ENCODE results near the gene PPP4R4. TPM values are rescaled to one million over a fixed set of nuclear protein-coding genes. Genes with fewer than 3 reads are reported as not detected.

Gene PPP4R4
- polyA plus RNA-seq, 4 donors, result 0.03 to 0.13 TPM; not detected in 2

GRCh38 chr14:94278731-94279130 is 104.6 kb downstream of the PPP4R4 start:
- H3K4me3 ChIP-seq (ENCODE audit: low read depth in 1 of 3, low read length in 3 of 3), result no peak overlapping the region
- WGBS, 3 donors, result 61 to 71% (median 71%) methylated on average over 2 of the region's 2 CpGs

GRCh38 chr14:94282991-94283723 is 109.0 kb downstream of the PPP4R4 start:
- Histone ChIP-seq H3K27ac (ENCODE audit: low read depth in 1 of 3, low read length in 2 of 3) (no peak overlapping the region), H3K36me3 (ENCODE audit: control insufficient read depth in 3 of 3, insufficient read depth in 2 of 3, low read depth in 1 of 3, low read length in 3 of 3) (no peaks in the 10 kb centered on the region), H3K9me3 (ENCODE audit: control insufficient read depth in 2 of 2, insufficient read depth in 1 of 2, low read depth in 1 of 2, low read length in 1 of 2) (no peaks in the 10 kb centered on the region), H3K4me3 (ENCODE audit: low read depth in 1 of 3, low read length in 3 of 3) (no peak overlapping the region), H3K27me3 (ENCODE audit: control insufficient read depth in 3 of 3, insufficient read depth in 3 of 3, low read length in 3 of 3) (no peaks in the 10 kb centered on the region), H3K4me1 (ENCODE audit: control insufficient read depth in 3 of 3, insufficient read depth in 2 of 3, low read depth in 1 of 3, low read length in 2 of 3) (no peaks in the 10 kb centered on the region)
- FAIRE-seq (no peak), DNase-seq (no peak)
- 83 to 90% (median 85%) methylated on average over 2 of the region's 2 CpGs for WGBS, 3 donors

More at GRCh38 chr14:94278731-94279130, 104.6 kb downstream of the PPP4R4 start:
- H3K9me3 ChIP-seq (ENCODE audit: control insufficient read depth in 2 of 2, insufficient read depth in 1 of 2, low read depth in 1 of 2, low read length in 1 of 2), result no peaks in the 10 kb centered on the region
- no peaks in the 10 kb centered on the region for H3K4me1 ChIP-seq (ENCODE audit: control insufficient read depth in 3 of 3, insufficient read depth in 2 of 3, low read depth in 1 of 3, low read length in 2 of 3)
- FAIRE-seq (no peak), DNase-seq (no peak)
- H3K36me3 ChIP-seq (ENCODE audit: control insufficient read depth in 3 of 3, insufficient read depth in 2 of 3, low read depth in 1 of 3, low read length in 3 of 3), result no peaks in the 10 kb centered on the region
- H3K27ac ChIP-seq (ENCODE audit: low read depth in 1 of 3, low read length in 2 of 3), result no peak overlapping the region
- H3K27me3 ChIP-seq (ENCODE audit: control insufficient read depth in 3 of 3, insufficient read depth in 3 of 3, low read length in 3 of 3), result peaks cover 0 to 1% (median 0%) of the 10 kb centered on the region in 3 donors

GRCh38 chr14:94284221-94284620 is 110.1 kb downstream of the PPP4R4 start:
- H3K36me3 ChIP-seq (ENCODE audit: control insufficient read depth in 3 of 3, insufficient read depth in 2 of 3, low read depth in 1 of 3, low read length in 3 of 3), result no peaks in the 10 kb centered on the region
- no peak overlapping the region for H3K27ac ChIP-seq (ENCODE audit: low read depth in 1 of 3, low read length in 2 of 3)
- H3K27me3 ChIP-seq (ENCODE audit: control insufficient read depth in 3 of 3, insufficient read depth in 3 of 3, low read length in 3 of 3), result no peaks in the 10 kb centered on the region
- FAIRE-seq (no peak), DNase-seq (no peak)
- H3K4me1 ChIP-seq (ENCODE audit: control insufficient read depth in 3 of 3, insufficient read depth in 2 of 3, low read depth in 1 of 3, low read length in 2 of 3), result no peaks in the 10 kb centered on the region
- H3K9me3 ChIP-seq (ENCODE audit: control insufficient read depth in 2 of 2, insufficient read depth in 1 of 2, low read depth in 1 of 2, low read length in 1 of 2), result no peaks in the 10 kb centered on the region
- WGBS, 3 donors, result 82 to 87% (median 83%) methylated on average over 2 of the region's 2 CpGs
- no peak overlapping the region for H3K4me3 ChIP-seq (ENCODE audit: low read depth in 1 of 3, low read length in 3 of 3)

- Histone ChIP-seq H3K9me3 (ENCODE audit: control insufficient read depth in 2 of 2, insufficient read depth in 1 of 2, low read depth in 1 of 2, low read length in 1 of 2) (no peaks in the 10 kb centered on the region), H3K27ac (ENCODE audit: low read depth in 1 of 3, low read length in 2 of 3) (no peak overlapping the region), H3K4me1 (ENCODE audit: control insufficient read depth in 3 of 3, insufficient read depth in 2 of 3, low read depth in 1 of 3, low read length in 2 of 3) (no peaks in the 10 kb centered on the region), H3K4me3 (ENCODE audit: low read depth in 1 of 3, low read length in 3 of 3) (no peak overlapping the region), H3K27me3 (ENCODE audit: control insufficient read depth in 3 of 3, insufficient read depth in 3 of 3, low read length in 3 of 3) (no peaks in the 10 kb centered on the region), H3K36me3 (ENCODE audit: control insufficient read depth in 3 of 3, insufficient read depth in 2 of 3, low read depth in 1 of 3, low read length in 3 of 3) (no peaks in the 10 kb centered on the region)
- FAIRE-seq (no peak), DNase-seq (no peak)
Measured at GRCh38 chr14:94285158-94285557, 111.0 kb downstream of the PPP4R4 start.

- Histone ChIP-seq H3K4me1 (ENCODE audit: control insufficient read depth in 3 of 3, insufficient read depth in 2 of 3, low read depth in 1 of 3, low read length in 2 of 3) (peaks cover 0 to 5% (median 0%) of the 10 kb centered on the region in 3 donors), H3K27me3 (ENCODE audit: control insufficient read depth in 3 of 3, insufficient read depth in 3 of 3, low read length in 3 of 3) (no peaks in the 10 kb centered on the region), H3K36me3 (ENCODE audit: control insufficient read depth in 3 of 3, insufficient read depth in 2 of 3, low read depth in 1 of 3, low read length in 3 of 3) (no peaks in the 10 kb centered on the region), H3K4me3 (ENCODE audit: low read depth in 1 of 3, low read length in 3 of 3) (no peak overlapping the region), H3K9me3 (ENCODE audit: control insufficient read depth in 2 of 2, insufficient read depth in 1 of 2, low read depth in 1 of 2, low read length in 1 of 2) (no peaks in the 10 kb centered on the region), H3K27ac (ENCODE audit: low read depth in 1 of 3, low read length in 2 of 3) (no peak overlapping the region)
- 63 to 71% (median 67%) methylated on average over 14 of the region's 14 CpGs for WGBS, 3 donors
- DNase-seq (no peak), FAIRE-seq (no peak)
Measured at GRCh38 chr14:94288610-94289465, 114.7 kb downstream of the PPP4R4 start.

- no peak overlapping the region for H3K27ac ChIP-seq (ENCODE audit: low read depth in 1 of 3, low read length in 2 of 3)
- H3K4me1 ChIP-seq (ENCODE audit: control insufficient read depth in 3 of 3, insufficient read depth in 2 of 3, low read depth in 1 of 3, low read length in 2 of 3), result peaks cover 0 to 5% (median 0%) of the 10 kb centered on the region in 3 donors
- H3K36me3 ChIP-seq (ENCODE audit: control insufficient read depth in 3 of 3, insufficient read depth in 2 of 3, low read depth in 1 of 3, low read length in 3 of 3), result no peaks in the 10 kb centered on the region
- no peaks in the 10 kb centered on the region for H3K9me3 ChIP-seq (ENCODE audit: control insufficient read depth in 2 of 2, insufficient read depth in 1 of 2, low read depth in 1 of 2, low read length in 1 of 2)
- FAIRE-seq (no peak), DNase-seq (no peak)
- WGBS, 3 donors, result 60 to 78% (median 76%) methylated on average over 8 of the region's 8 CpGs
- no peak overlapping the region for H3K4me3 ChIP-seq (ENCODE audit: low read depth in 1 of 3, low read length in 3 of 3)
- H3K27me3 ChIP-seq (ENCODE audit: control insufficient read depth in 3 of 3, insufficient read depth in 3 of 3, low read length in 3 of 3), result no peaks in the 10 kb centered on the region
Measured at GRCh38 chr14:94290197-94290596, 116.1 kb downstream of the PPP4R4 start.

- no peak overlapping the region for H3K27ac ChIP-seq (ENCODE audit: low read depth in 1 of 3, low read length in 2 of 3)
- H3K4me3 ChIP-seq (ENCODE audit: low read depth in 1 of 3, low read length in 3 of 3), result no peak overlapping the region
- 89 to 94% (median 90%) methylated on average over 13 of the region's 13 CpGs for WGBS, 3 donors
- FAIRE-seq (no peak), DNase-seq (no peak)
- H3K4me1 ChIP-seq (ENCODE audit: control insufficient read depth in 3 of 3, insufficient read depth in 2 of 3, low read depth in 1 of 3, low read length in 2 of 3), result peaks cover 0 to 5% (median 0%) of the 10 kb centered on the region in 3 donors
- no peaks in the 10 kb centered on the region for H3K36me3 ChIP-seq (ENCODE audit: control insufficient read depth in 3 of 3, insufficient read depth in 2 of 3, low read depth in 1 of 3, low read length in 3 of 3)
- peaks cover 0 to 3% (median 0%) of the 10 kb centered on the region in 3 donors for H3K27me3 ChIP-seq (ENCODE audit: control insufficient read depth in 3 of 3, insufficient read depth in 3 of 3, low read length in 3 of 3)
- H3K9me3 ChIP-seq (ENCODE audit: control insufficient read depth in 2 of 2, insufficient read depth in 1 of 2, low read depth in 1 of 2, low read length in 1 of 2), result no peaks in the 10 kb centered on the region
Measured at GRCh38 chr14:94291159-94291905, 117.2 kb downstream of the PPP4R4 start.

GRCh38 chr14:94291906-94292525 is 117.9 kb downstream of the PPP4R4 start:
- WGBS, 3 donors, result 84 to 87% (median 85%) methylated on average over 15 of the region's 15 CpGs
- H3K27me3 ChIP-seq (ENCODE audit: control insufficient read depth in 3 of 3, insufficient read depth in 3 of 3, low read length in 3 of 3), result peaks cover 0 to 3% (median 0%) of the 10 kb centered on the region in 3 donors
- no peak overlapping the region for H3K4me3 ChIP-seq (ENCODE audit: low read depth in 1 of 3, low read length in 3 of 3)
- no peak for DNase-seq
- peaks cover 0 to 5% (median 0%) of the 10 kb centered on the region in 3 donors for H3K4me1 ChIP-seq (ENCODE audit: control insufficient read depth in 3 of 3, insufficient read depth in 2 of 3, low read depth in 1 of 3, low read length in 2 of 3)
- no peak overlapping the region for H3K27ac ChIP-seq (ENCODE audit: low read depth in 1 of 3, low read length in 2 of 3)
- no peaks in the 10 kb centered on the region for H3K36me3 ChIP-seq (ENCODE audit: control insufficient read depth in 3 of 3, insufficient read depth in 2 of 3, low read depth in 1 of 3, low read length in 3 of 3)
- FAIRE-seq, result no peak
- H3K9me3 ChIP-seq (ENCODE audit: control insufficient read depth in 2 of 2, insufficient read depth in 1 of 2, low read depth in 1 of 2, low read length in 1 of 2), result no peaks in the 10 kb centered on the region
